H1 (cell line): ENCODE results near the gene SLC7A11. TPM values are rescaled to one million over a fixed set of nuclear protein-coding genes. Genes with fewer than 3 reads are reported as not detected.

Experiments used
- FOSL1 ChIP-seq: IDR thresholded peaks from 2 replicates; pipeline ENCODE4 v1.6.1; 2011; ENCODE audit warnings: mild to moderate bottlenecking, low read depth, low read length, moderate library complexity; ENCODE audit not compliant: insufficient read depth
- GABPA ChIP-seq: IDR thresholded peaks from 2 replicates; pipeline ENCODE4 v1.6.1; 2011; ENCODE audit warnings: mild to moderate bottlenecking, low read length, moderate library complexity, borderline replicate concordance; ENCODE audit not compliant: insufficient read depth
- JUND ChIP-seq: IDR thresholded peaks from 2 replicates; pipeline ENCODE4 v1.6.1; 2011; ENCODE audit warnings: mild to moderate bottlenecking, improper control_type of control experiment, low read length
- TAF1 ChIP-seq: IDR thresholded peaks from 2 replicates; pipeline ENCODE4 v1.6.1; 2011; ENCODE audit warnings: mild to moderate bottlenecking, low read depth, low read length
- polyA plus RNA-seq, 7 experiments: library from polyadenylated mRNA; depleted of rRNA in 3 of 7; stranded (reverse) in 5 of 7; unstranded in 2 of 7; fragments of >200 nt in 5 of 7; fragments of 200-250 nt in 2 of 7; gene quantifications; 1 replicate in 5 of 7; 2 replicates in 1 of 7; 4 replicates in 1 of 7; pipeline versions ENCODE4 v1.2.1 to v1.2.3, GENCODE V29; 2011 to 2013; ENCODE audit warnings: missing spikeins in 2 of 7, mixed read lengths in 2 of 7
- total RNA-seq: library from RNA; stranded (reverse); fragmentation: NEBNext Ultra II Directional; extraction: Animal tissue kit (Norgen Biotek cat#: 25700); gene quantifications from 2 replicates; pipeline ENCODE4 v1.2.1, GENCODE V29; 2021

The SLC7A11 gene
- total and polyA plus RNA-seq, 2 of the 8 experiments (the other 6 are each of a cell fraction or from before 2014, with no cell fraction given) = 6.6 to 17.0 TPM

- TF ChIP-seq TAF1 = no peak
- TF ChIP-seq FOSL1 = no peak
- no peak for TF ChIP-seq GABPA
- no peak for TF ChIP-seq JUND
Observed at GRCh38 chr4:138205531-138206233, 36.5 kb downstream of the SLC7A11 start (continued).
